Suprapubic skin (tissue), 4 donors: ENCODE measurements around the gene RSBN1L.
A peak's percentile ranks its signal among the peaks of the same experiment; 100 is the strongest.

Experiments used
- CTCF ChIP-seq, 2 donors: fragments of 200-600 bp in 1 of 2; fragments of 450-650 bp in 1 of 2; sonication (generic) in 1 of 2; IDR thresholded peaks; one replicate each; pipeline ENCODE4 v1.5.1; 2016 to 2019; ENCODE audit warnings: antibody characterized with exemption in 2 of 2, mild to moderate bottlenecking in 1 of 2, moderate library complexity in 1 of 2
- EP300 ChIP-seq: sonication (generic); formaldehyde crosslinking; IDR thresholded peaks from one replicate; pipeline ENCODE4 v1.6.1; 2017; ENCODE audit warnings: antibody characterized with exemption
- POLR2A ChIP-seq, 2 donors: fragments of 450-650 bp; IDR thresholded peaks; one replicate each; pipeline ENCODE4 v1.6.1; 2017; ENCODE audit warnings: antibody characterized with exemption in 2 of 2, mild to moderate bottlenecking in 2 of 2, moderate library complexity in 2 of 2
- POLR2AphosphoS5 ChIP-seq, 3 donors: sonication (generic); formaldehyde crosslinking; IDR thresholded peaks; one replicate each; pipeline ENCODE4 v1.6.1; 2017; ENCODE audit warnings: antibody characterized with exemption in 3 of 3

GRCh38 chr7:77685233-77685632 is 11.0 kb upstream of the RSBN1L start:
- no peak for TF ChIP-seq POLR2A (IDR thresholded peaks at IDR 0.05)
- no peak for TF ChIP-seq CTCF (IDR thresholded peaks at IDR 0.05)
- peak in 1 of 3 donors; percentile 50 for TF ChIP-seq POLR2AphosphoS5 (IDR thresholded peaks at IDR 0.05)
- TF ChIP-seq EP300, result no peak
